COLO668 (cell line): Measurements from ENCODE around the gene ZC3H12C.
"Not testable (repeated sequence)": the region's sequence is repeated elsewhere in the genome, so short reads cannot be mapped to it uniquely, and the experiment has no call there.

Experiments
- DNase-seq: peaks from one replicate; lab custom pipeline; 2025; ENCODE audit not compliant: unreplicated experiment; lab: John Stamatoyannopoulos, UW

Gene ZC3H12C

GRCh38 chr11:110176366-110177085 is 83.3 kb downstream of the ZC3H12C start:
- no peak for DNase-seq

DNA sequence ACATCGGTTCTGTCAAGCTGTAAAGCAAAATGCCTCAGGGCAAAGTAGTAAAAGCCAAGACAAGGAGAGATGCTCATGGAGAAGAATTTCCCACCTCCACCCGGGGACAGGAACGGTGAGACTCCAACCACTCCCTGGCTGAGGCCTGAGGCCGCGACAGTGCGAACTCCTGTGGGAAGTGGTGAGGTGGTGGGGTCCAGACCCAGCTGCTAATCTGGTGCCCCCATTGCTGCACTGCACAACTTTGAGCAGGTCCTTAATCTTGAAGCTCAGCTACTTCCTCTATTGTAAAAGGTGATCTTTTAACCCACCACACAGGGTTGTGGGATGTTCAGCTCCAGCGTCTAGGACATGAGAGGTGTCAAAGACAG is 83.9 kb downstream of the ZC3H12C start:
- DNase-seq: no peak

- DNase-seq: no peak
These were observed 85.9 kb downstream of the ZC3H12C start for GRCh38 chr11:110179064-110179463.

DNA sequence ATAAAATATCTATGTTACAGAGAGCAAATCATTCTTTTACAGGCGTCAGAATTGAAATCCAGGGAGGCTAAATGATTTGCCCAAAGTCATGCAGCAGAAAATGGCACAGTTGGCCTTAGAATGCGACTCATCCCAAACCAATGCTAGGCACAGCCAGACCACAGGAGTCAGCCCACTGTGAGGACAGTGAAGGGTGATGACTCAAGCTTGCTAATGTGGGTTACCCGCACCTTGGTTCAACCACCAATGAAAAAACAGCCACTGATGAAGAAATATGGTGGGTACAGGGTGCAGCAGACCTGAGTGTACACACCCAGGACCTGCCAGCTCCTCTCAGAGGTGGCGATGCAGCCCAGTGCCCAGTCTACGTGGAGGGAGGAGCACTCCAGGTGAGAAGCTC is 89.7 kb downstream of the ZC3H12C start:
- DNase-seq: no peak

DNA sequence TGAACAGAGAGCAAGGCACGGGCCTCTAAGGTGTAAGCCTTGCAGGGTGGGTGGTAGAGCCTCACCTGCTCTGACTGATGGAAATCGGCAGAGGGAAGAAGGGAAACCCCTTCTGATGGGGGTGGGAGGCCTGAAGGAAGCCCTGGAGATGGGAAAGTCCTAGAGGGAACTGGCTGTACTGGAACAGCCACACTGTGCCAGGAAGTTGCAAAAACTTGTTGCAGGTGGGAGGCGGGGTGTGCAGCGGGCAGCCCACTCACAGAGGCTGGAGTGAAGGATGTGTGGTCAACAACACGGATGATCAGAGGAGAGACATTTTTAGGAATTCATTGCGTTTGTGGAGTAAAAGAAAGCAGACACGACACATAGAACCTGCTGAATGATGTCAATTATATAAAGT is 91.3 kb downstream of the ZC3H12C start:
- DNase-seq: no peak

GRCh38 chr11:110185121-110185591 is 92.0 kb downstream of the ZC3H12C start:
- no peak for DNase-seq

GRCh38 chr11:110185599-110185998 is 92.4 kb downstream of the ZC3H12C start:
- DNase-seq: no peak

DNA sequence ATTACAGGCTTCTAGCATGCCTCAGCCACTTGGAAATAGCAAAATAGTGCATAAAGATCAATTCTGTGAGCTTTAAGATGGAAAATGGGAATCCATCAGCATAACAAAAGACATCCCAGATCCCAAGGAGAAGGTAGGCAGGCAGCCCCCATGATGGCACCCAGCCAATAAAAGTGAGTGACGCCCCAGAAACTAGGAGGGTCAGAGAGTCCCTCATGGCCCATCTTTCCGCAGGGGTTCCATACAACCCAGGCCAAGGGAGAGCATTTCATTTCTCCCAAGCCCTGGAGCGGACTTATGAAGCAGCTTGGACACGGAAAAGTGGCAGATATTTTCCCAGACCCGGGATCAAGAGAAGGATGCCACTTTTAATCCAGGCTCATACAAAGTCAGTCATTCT is 93.3 kb downstream of the ZC3H12C start:
- DNase-seq: no peak

GRCh38 chr11:110186867-110187266 is 93.7 kb downstream of the ZC3H12C start:
- no peak for DNase-seq

DNA sequence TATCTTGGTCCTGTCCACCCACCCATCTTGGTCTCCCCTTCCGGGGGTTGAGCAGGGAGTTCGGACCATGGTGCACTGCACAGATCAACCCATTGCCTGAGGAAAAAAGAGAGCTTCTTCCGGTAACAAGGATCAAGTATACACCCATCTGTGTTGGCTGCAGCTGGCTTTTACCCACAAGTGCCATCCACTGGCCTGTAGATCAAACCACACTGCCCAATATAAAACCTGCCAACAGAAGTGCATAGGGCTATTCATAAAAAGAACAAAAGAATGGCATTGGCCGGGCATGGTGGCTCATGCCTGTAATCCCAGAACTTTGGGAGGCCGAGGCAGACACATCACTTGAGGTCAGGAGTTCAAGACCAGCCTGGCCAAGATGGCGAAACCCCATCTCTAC is 94.5 kb downstream of the ZC3H12C start:
- no peak for DNase-seq

DNA sequence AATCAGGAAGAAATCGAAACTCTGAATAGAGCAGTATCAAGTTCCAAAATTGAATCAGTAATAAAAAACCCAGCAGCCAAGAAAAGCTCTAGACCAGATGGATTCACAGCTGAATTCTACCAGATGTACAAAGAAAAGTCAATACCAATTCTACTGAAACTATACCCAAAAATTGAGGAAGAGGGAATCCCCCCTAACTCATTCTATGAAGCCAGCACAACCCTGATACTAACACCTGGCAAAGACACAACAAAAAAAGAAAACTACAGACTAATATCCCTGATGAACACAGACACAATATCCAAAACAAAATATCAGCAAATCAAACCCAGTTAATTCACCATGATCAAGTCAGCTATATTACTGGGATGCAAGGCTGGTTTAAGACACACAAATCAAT is 97.7 kb downstream of the ZC3H12C start:
- DNase-seq: no peak

- not testable (repeated sequence) for DNase-seq
These were observed 99.6 kb downstream of the ZC3H12C start for GRCh38 chr11:110192604-110193282.

- DNase-seq: not testable (repeated sequence)
These were observed 101.1 kb downstream of the ZC3H12C start for GRCh38 chr11:110194211-110194766.

GRCh38 chr11:110196241-110196754 is 103.1 kb downstream of the ZC3H12C start:
- no peak for DNase-seq

- no peak for DNase-seq
These were observed 103.8 kb downstream of the ZC3H12C start for GRCh38 chr11:110196884-110197420.

DNA sequence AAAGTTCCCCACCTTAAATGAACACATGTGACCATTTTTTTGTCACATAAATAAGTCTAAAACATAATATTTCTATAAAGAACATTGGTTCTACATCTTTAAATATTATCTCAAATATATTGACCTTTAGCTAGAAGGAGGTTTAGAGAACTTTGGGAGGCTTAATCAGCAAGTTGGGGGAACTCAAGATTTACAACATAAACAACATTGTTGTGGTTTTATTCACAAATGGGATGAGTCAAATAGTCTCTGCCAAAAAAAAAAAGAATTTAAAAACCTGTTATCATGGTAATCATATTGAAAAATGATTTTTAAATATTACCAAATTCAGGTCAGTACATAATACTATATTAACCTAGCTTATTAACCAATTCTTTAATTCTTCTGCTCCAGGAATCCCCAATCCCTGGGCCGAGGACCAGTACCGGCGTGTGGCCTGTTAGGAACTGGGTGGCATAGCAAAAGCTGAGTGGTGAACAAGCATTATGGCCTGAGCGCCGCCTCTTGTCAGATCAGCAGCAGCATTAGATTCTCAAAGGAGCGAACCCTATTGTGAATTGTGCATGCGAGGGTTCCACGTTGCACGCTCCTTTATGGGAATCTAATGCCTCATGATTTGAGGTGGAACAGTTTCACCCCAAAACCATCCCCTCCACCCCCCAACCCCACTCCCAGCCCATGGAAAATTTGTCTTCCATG is 105.0 kb downstream of the ZC3H12C start:
- no peak for DNase-seq

DNA sequence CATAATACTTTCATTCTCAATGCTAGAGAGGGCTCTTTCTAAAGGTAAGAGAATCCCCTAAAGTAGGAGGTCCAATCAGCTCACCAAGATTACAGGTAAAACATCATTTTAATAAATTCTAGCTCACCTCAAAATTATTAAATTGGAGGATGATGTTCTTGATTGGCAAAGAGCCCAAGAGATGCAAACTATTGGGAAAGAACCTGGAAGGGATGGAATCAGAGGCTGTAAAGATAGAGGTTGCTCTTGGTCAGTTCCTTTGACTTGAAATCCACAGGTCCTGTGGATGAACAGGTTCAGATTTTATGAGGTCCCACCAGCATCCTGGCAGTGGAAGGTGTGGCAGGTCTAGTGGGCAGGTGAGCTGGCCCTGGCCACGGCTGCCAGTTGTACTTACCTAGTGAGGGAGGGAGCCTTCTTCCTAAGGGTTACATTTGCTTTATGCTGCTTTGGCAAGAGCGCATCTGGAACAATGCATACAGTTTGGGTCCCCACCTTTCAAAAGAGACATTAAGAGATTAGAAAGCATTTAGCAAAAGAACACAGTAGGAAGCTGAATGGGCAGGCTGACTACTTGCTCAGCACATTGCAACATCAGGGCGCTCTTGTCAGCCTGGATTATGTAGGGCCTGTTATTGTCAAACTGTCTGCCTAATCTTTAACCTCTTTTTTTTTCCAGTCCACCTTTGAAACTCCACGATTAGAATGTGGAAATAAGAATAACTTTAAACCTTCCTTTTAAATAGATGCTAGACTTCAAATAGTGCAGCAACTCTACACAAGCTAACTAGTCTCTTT is 106.2 kb downstream of the ZC3H12C start:
- DNase-seq: no peak

- DNase-seq: no peak
These were observed 107.0 kb downstream of the ZC3H12C start for GRCh38 chr11:110200241-110200640.

- DNase-seq: no peak
These were observed 107.6 kb downstream of the ZC3H12C start for GRCh38 chr11:110200836-110201235.

GRCh38 chr11:110207123-110207522 is 113.9 kb downstream of the ZC3H12C start:
- DNase-seq: peak; percentile 14
